GM12891 (cell line): ENCODE measurements around the gene ZMYM1. TPM values are rescaled to one million over a fixed set of nuclear protein-coding genes. Genes with fewer than 3 reads are reported as not detected.
A peak's percentile ranks its signal among the peaks of the same experiment; 100 is the strongest.

ENCODE experiments used
- DNase-seq: peaks from one replicate; pipeline ENCODE4 v3.0.0; 2011; ENCODE audit warnings: low spot score; ENCODE audit not compliant: insufficient read length
- FAIRE-seq: peaks from 2 replicates; lab custom pipeline; 2011; peaks lifted over from hg19 to GRCh38; lab: Jason Lieb, UNC
- PAX5 ChIP-seq: IDR thresholded peaks from 2 replicates; pipeline ENCODE4 v1.6.1; 2011; ENCODE audit warnings: low read length, moderate library complexity, mild to moderate bottlenecking; ENCODE audit not compliant: insufficient read depth, severe bottlenecking
- POLR2A ChIP-seq: IDR thresholded peaks from 2 replicates; pipeline ENCODE4 v1.6.1; 2011; ENCODE audit warnings: low read depth, low read length, control low read depth
- POLR2AphosphoS5 ChIP-seq: IDR thresholded peaks from 2 replicates; pipeline ENCODE4 v1.6.1; 2011; ENCODE audit warnings: low read depth, low read length, control low read depth
- POU2F2 ChIP-seq: IDR thresholded peaks from 2 replicates; pipeline ENCODE4 v1.6.1; 2011; ENCODE audit warnings: low read depth, mild to moderate bottlenecking, control low read depth, low read length, moderate library complexity
- SPI1 ChIP-seq: IDR thresholded peaks from 2 replicates; pipeline ENCODE4 v1.6.1; 2011; ENCODE audit warnings: low read depth, low read length, control low read depth
- TAF1 ChIP-seq: IDR thresholded peaks from 2 replicates; pipeline ENCODE4 v1.6.1; 2011; ENCODE audit warnings: low read depth, low read length, control low read depth
- polyA plus RNA-seq: library from polyadenylated mRNA; unstranded; fragments of >200 nt; gene quantifications from one replicate; pipeline ENCODE4 v1.2.1, GENCODE V29; 2012; ENCODE audit warnings: low read depth, missing spikeins, inconsistent platforms; ENCODE audit not compliant: missing spikeins

Gene ZMYM1
- 0.39 TPM for polyA plus RNA-seq

DNA sequence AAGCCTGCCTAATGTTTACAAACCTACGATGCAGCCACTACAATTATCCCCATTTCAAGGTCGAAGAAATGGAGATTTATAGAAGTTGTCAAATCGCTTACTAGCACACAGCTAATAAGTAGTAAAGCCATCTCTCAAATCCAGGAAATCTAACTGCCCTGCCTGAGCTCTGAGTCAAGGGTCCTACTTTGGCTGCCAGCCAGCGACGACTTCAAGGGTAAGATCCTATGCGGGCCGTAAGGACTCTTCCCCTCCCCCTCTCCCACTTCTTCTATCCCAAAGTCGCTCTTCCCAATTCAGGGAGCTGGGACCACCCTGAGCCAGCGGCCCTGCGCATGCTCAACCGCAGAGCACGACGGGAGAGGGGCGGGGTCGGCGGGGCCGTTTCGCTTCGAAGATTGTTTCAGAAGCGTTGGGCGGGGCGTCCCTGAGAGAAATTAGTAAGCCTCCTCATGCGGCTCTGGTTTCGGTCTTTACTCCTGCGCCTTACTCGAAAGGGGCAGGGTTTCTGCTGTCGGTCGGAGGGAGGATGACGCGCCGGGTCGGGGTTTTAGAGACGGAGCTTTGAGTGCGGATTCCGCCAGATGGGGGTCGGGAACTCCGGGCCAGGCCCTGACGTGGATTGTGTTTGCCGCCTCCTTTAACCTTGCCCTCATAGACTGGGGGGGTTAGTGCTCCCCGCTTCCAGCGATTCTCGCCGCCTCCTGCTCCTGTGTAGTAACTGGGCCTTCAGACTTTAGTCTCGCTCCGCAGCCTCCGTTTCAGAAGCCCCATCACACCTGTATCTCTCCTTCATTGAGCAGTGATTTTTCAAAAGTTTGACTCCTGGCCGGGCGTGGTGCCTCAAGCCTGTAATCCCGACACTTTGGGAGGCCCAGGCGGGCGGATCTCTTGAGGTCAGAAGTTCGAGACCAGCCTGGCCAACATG lies at the start of gene ZMYM1:
Gene ZMYM1, plus strand, starts transcription at position 383 of the 928 bp plus-strand sequence. CDS start 14,603 bp downstream, outside the sequence.
- DNase-seq = peak; percentile 71
- TF ChIP-seq POU2F2 = peak; percentile 57; the same call in 1 of the 2 replicates
- peak; percentile 60 for TF ChIP-seq TAF1
- peak; percentile 66 for TF ChIP-seq POLR2AphosphoS5
- TF ChIP-seq POLR2A = peak; percentile 63
- peak; percentile 30 for TF ChIP-seq SPI1
- TF ChIP-seq PAX5 = peak; percentile 52
- FAIRE-seq = peak; percentile 83

DNA sequence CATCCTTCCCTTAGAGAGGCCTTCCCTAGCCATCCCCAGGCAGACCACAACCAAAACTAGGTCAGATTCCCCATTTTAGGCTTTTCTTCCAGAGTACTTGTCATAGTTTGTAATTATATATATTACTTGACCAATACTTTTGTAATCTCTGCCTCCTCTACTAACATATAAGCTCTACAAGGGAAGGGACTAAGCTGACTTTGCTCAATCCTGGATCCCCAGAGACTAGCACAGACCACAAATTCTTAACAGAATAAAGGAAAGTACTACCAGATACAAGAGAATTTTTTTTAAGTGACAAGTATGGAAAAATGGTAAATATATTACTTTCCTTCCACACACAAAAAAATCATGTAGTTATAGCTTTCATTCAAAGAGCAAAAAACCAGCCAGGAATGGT lies 49.4 kb upstream of the ZMYM1 start:
- DNase-seq (no peak), FAIRE-seq (no peak)
- TF ChIP-seq POLR2AphosphoS5 (no peak), PAX5 (no peak)

GRCh38 chr1:35030338-35030737 lies 48.8 kb upstream of the ZMYM1 start:
- no peak for TF ChIP-seq POU2F2
- TF ChIP-seq SPI1 = no peak
- TF ChIP-seq PAX5 = no peak
- TF ChIP-seq POLR2AphosphoS5 = no peak
- no peak for TF ChIP-seq TAF1
- no peak for TF ChIP-seq POLR2A
- no peak for DNase-seq
- no peak for FAIRE-seq

GRCh38 chr1:35030756-35031446 lies 48.3 kb upstream of the ZMYM1 start:
- FAIRE-seq = peak; percentile 41
- DNase-seq = peak; percentile 39
- TF ChIP-seq POLR2A = no peak
- no peak for TF ChIP-seq PAX5
- TF ChIP-seq POLR2AphosphoS5 = no peak
- TF ChIP-seq TAF1 = no peak
- peak; percentile 46; the same call in 1 of the 2 replicates for TF ChIP-seq SPI1

- FAIRE-seq (no peak), DNase-seq (no peak)
- no peak for TF ChIP-seq POU2F2
- TF ChIP-seq POLR2AphosphoS5 = no peak
- no peak for TF ChIP-seq POLR2A
Measured at GRCh38 chr1:35032384-35032739, 46.8 kb upstream of the ZMYM1 start.

- no peak for DNase-seq
- TF ChIP-seq PAX5 (no peak), TAF1 (no peak), POLR2AphosphoS5 (no peak), POU2F2 (no peak), SPI1 (no peak), POLR2A (no peak)
- no peak for FAIRE-seq
Measured at GRCh38 chr1:35033346-35033745, 45.8 kb upstream of the ZMYM1 start.

GRCh38 chr1:35036621-35037020 lies 42.6 kb upstream of the ZMYM1 start:
- TF ChIP-seq TAF1 (no peak), PAX5 (no peak), SPI1 (no peak)
- DNase-seq (no peak), FAIRE-seq (no peak)

DNA sequence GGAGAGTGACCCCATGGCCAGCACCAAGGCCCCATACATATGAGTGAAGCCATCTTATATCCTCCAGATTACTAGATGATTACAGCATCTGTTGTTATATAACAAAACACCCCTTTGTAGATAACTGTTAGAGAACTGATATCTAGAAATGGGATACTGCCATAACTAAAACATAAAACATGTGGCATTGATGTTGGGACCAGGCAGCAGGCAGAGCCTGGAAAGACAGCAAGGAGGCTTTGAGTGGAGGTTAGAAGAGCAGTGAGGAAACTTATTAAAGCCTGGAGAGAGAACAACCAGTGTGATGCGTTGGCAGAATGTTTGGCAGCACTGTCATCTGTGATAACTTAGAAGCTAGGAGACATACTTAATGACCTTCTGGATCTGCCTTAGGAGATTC lies 42.0 kb upstream of the ZMYM1 start:
- DNase-seq = no peak
- TF ChIP-seq TAF1 (no peak), POLR2A (no peak), SPI1 (no peak), POLR2AphosphoS5 (no peak), POU2F2 (no peak), PAX5 (no peak)
- no peak for FAIRE-seq

DNA sequence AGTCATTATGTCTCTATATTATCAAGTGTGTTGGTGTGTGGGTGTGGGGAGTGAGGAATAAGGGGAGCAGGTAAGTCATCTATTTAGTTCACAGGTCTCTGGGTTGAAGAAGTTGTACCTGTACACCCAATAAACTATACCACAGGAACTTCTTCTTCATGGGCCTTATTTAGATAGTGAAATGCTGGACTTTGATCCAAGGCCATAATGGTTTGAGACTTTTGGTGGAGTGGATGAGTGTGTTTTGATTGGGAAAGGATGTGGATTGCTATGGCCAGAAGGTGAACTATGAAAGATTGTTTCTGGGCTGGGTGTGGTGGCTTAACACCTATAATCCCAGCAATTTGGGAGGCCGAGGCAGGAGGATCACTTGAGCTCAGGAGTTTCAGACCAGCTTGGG lies 40.5 kb upstream of the ZMYM1 start:
- no peak for DNase-seq
- TF ChIP-seq POU2F2 = no peak
- no peak for TF ChIP-seq SPI1
- no peak for TF ChIP-seq PAX5
- no peak for TF ChIP-seq POLR2A
- TF ChIP-seq TAF1 = no peak
- TF ChIP-seq POLR2AphosphoS5 = no peak
- FAIRE-seq = no peak
